K562 (cell line): Measurements from ENCODE around the gene NDUFAF8. TPM values are rescaled to one million over a fixed set of nuclear protein-coding genes. Genes with fewer than 3 reads are reported as not detected.

ENCODE experiments used
- CBX5 ChIP-seq: IDR thresholded peaks from 2 replicates; pipeline ENCODE4 v1.6.1; 2014; ENCODE audit warnings: low read depth, borderline replicate concordance
- CEBPG ChIP-seq, 3 experiments: fragments of 200-800 bp in 1 of 3; sonication (Bioruptor generic) in 1 of 3; sonication (generic) in 1 of 3; formaldehyde crosslinking in 1 of 3; IDR thresholded peaks in 2 of 3; conservative IDR thresholded peaks in 1 of 3; 2 replicates each; pipeline versions ENCODE4 v1.6.1 to v1.8.0; 2016 to 2022; ENCODE audit warnings: missing compliant biosample characterization in 2 of 3, missing genetic modification characterization in 2 of 3, mild to moderate bottlenecking in 1 of 3, missing genetic modification reagents in 1 of 3
- DIDO1 ChIP-seq: fragments of 450-650 bp; IDR thresholded peaks from 2 replicates; pipeline ENCODE4 v1.6.1; 2016; ENCODE audit warnings: low read depth, missing biosample characterization, missing genetic modification characterization
- E2F1 ChIP-seq: sonication (generic); formaldehyde crosslinking; IDR thresholded peaks from 2 replicates; pipeline ENCODE4 v1.8.1; 2023; ENCODE audit warnings: mild to moderate bottlenecking, missing genetic modification reagents, moderate library complexity
- IRF2 ChIP-seq: sonication (generic); formaldehyde crosslinking; IDR thresholded peaks from 2 replicates; pipeline ENCODE4 v1.8.1; 2022; ENCODE audit warnings: mild to moderate bottlenecking, missing genetic modification reagents
- L3MBTL2 ChIP-seq: fragments of 450-650 bp; IDR thresholded peaks from 2 replicates; pipeline ENCODE4 v1.6.1; 2016; ENCODE audit warnings: mild to moderate bottlenecking, moderate library complexity
- MLLT1 ChIP-seq, 2 experiments: fragments of 450-650 bp; IDR thresholded peaks; 2 replicates each; pipeline ENCODE4 v1.6.1; 2016
- SAFB ChIP-seq: fragments of 200-400 bp; formaldehyde crosslinking; IDR thresholded peaks from 2 replicates; pipeline ENCODE4 v1.6.1; 2017; ENCODE audit warnings: low read depth, low read length, borderline replicate concordance
- TGIF2 ChIP-seq: sonication (generic); formaldehyde crosslinking; IDR thresholded peaks from 2 replicates; pipeline ENCODE4 v1.8.1; 2022; ENCODE audit warnings: mild to moderate bottlenecking, missing genetic modification reagents, moderate library complexity
- ZNF12 ChIP-seq: sonication (generic); formaldehyde crosslinking; IDR thresholded peaks from 2 replicates; pipeline ENCODE4 v1.4.0; 2020; ENCODE audit warnings: mild to moderate bottlenecking, missing genetic modification reagents
- polyA plus RNA-seq, 8 experiments: library from polyadenylated mRNA; depleted of rRNA in 4 of 8; stranded (reverse) in 5 of 8; unstranded in 3 of 8; fragments of >200 nt; fragmentation: Nextera tagmentation in 2 of 8; fragmentation: Illumina TruSeq in 1 of 8; extraction: Ambion mirVana in 2 of 8; extraction: Trizol in 1 of 8; gene quantifications; 2 replicates each; pipeline versions ENCODE4 v1.2.1 to v1.2.3, GENCODE V29; 2011 to 2014; ENCODE audit warnings: inconsistent platforms in 1 of 8, missing spikeins in 1 of 8
- total RNA-seq, 7 experiments: library from RNA; depleted of rRNA in 6 of 7; stranded (reverse); fragments of >200 nt in 6 of 7; fragmentation: Illumina TruSeq in 2 of 7; extraction: Trizol in 2 of 7; gene quantifications; 2 replicates each; pipeline versions ENCODE4 v1.2.1 to v1.2.3, GENCODE V29; 2011 to 2021; ENCODE audit warnings: low replicate concordance in 1 of 7
- TF ChIP-seq, protein P1 (sequence below): fragments of 200-600 bp; sonication (generic); IDR thresholded peaks from one replicate; pipeline ENCODE4 v1.6.1; 2012; ENCODE audit warnings: mild to moderate bottlenecking, low read depth, low read length, inconsistent platforms
- TF ChIP-seq, protein P2 (sequence below): fragments of 250-450 bp; sonication (Bioruptor Pico); IDR thresholded peaks from 2 replicates; pipeline ENCODE4 v1.8.0; 2021; ENCODE audit warnings: borderline replicate concordance, mild to moderate bottlenecking, moderate library complexity; ENCODE audit not compliant: poor library complexity, severe bottlenecking

The NDUFAF8 gene
- total and polyA plus RNA-seq, 9 of the 15 experiments (the other 6 are each of a cell fraction or from before 2014, with no cell fraction given) = 13.5 to 144 (median 90.0) TPM

DNA sequence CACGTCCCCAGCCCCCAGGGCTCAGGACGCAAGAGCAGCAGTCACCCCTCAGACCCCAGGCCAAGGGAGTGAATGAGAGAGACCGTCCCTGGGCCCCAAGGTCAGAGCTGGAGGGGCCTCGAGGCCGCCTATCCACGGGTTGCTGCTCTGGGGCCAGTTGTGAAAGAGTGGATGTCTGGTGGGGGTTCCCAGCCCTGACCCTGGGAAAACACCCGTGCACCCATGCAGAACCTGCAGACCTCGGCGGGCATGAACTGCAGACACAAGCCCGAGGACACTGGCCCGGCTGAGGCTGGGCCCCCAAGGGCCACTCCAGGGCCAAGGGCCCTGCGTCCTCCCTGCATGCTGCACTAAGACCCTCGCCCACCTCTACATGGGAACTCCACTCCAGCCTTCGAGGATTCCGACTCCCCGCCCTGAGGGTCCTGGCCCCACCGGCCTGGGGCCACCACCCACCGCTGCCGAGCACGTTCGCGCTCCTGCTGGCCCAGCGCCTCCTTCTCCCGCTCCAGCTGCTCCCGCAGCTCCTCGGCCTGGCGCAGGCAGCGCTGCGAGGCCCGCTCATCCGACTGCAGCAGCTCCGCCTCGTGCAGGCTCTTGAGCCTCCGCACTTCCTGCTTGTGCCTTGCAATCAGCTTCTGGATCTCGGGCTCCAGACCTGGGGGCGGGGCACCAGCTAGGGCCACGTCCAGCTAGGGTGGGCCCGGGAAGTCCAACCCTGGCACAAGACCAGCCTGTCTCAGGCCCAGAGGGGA is 45.5 kb upstream of the NDUFAF8 start (continued):
- TF ChIP-seq CBX5 (no peak), SAFB (no peak), DIDO1 (tag) (no peak), CEBPG (CRISPR knock-in tag; IDR thresholded peaks at IDR 0.05) (no peak), CEBPG (tag; conservative IDR thresholded peaks at IDR 0.05 in 1 of 2, IDR thresholded peaks at IDR 0.05 in 1 of 2) (no peak), IRF2 (CRISPR knock-in tag) (no peak), E2F1 (no peak), MLLT1 (IDR thresholded peaks at IDR 0.05) (peak in 1 of 2 experiments; percentile 61; a peak in 1 of 4 replicates), TGIF2 (CRISPR knock-in tag) (no peak), ZNF12 (CRISPR knock-in tag) (no peak), L3MBTL2 (peak; percentile 97)
- TF ChIP-seq, protein P1, sequence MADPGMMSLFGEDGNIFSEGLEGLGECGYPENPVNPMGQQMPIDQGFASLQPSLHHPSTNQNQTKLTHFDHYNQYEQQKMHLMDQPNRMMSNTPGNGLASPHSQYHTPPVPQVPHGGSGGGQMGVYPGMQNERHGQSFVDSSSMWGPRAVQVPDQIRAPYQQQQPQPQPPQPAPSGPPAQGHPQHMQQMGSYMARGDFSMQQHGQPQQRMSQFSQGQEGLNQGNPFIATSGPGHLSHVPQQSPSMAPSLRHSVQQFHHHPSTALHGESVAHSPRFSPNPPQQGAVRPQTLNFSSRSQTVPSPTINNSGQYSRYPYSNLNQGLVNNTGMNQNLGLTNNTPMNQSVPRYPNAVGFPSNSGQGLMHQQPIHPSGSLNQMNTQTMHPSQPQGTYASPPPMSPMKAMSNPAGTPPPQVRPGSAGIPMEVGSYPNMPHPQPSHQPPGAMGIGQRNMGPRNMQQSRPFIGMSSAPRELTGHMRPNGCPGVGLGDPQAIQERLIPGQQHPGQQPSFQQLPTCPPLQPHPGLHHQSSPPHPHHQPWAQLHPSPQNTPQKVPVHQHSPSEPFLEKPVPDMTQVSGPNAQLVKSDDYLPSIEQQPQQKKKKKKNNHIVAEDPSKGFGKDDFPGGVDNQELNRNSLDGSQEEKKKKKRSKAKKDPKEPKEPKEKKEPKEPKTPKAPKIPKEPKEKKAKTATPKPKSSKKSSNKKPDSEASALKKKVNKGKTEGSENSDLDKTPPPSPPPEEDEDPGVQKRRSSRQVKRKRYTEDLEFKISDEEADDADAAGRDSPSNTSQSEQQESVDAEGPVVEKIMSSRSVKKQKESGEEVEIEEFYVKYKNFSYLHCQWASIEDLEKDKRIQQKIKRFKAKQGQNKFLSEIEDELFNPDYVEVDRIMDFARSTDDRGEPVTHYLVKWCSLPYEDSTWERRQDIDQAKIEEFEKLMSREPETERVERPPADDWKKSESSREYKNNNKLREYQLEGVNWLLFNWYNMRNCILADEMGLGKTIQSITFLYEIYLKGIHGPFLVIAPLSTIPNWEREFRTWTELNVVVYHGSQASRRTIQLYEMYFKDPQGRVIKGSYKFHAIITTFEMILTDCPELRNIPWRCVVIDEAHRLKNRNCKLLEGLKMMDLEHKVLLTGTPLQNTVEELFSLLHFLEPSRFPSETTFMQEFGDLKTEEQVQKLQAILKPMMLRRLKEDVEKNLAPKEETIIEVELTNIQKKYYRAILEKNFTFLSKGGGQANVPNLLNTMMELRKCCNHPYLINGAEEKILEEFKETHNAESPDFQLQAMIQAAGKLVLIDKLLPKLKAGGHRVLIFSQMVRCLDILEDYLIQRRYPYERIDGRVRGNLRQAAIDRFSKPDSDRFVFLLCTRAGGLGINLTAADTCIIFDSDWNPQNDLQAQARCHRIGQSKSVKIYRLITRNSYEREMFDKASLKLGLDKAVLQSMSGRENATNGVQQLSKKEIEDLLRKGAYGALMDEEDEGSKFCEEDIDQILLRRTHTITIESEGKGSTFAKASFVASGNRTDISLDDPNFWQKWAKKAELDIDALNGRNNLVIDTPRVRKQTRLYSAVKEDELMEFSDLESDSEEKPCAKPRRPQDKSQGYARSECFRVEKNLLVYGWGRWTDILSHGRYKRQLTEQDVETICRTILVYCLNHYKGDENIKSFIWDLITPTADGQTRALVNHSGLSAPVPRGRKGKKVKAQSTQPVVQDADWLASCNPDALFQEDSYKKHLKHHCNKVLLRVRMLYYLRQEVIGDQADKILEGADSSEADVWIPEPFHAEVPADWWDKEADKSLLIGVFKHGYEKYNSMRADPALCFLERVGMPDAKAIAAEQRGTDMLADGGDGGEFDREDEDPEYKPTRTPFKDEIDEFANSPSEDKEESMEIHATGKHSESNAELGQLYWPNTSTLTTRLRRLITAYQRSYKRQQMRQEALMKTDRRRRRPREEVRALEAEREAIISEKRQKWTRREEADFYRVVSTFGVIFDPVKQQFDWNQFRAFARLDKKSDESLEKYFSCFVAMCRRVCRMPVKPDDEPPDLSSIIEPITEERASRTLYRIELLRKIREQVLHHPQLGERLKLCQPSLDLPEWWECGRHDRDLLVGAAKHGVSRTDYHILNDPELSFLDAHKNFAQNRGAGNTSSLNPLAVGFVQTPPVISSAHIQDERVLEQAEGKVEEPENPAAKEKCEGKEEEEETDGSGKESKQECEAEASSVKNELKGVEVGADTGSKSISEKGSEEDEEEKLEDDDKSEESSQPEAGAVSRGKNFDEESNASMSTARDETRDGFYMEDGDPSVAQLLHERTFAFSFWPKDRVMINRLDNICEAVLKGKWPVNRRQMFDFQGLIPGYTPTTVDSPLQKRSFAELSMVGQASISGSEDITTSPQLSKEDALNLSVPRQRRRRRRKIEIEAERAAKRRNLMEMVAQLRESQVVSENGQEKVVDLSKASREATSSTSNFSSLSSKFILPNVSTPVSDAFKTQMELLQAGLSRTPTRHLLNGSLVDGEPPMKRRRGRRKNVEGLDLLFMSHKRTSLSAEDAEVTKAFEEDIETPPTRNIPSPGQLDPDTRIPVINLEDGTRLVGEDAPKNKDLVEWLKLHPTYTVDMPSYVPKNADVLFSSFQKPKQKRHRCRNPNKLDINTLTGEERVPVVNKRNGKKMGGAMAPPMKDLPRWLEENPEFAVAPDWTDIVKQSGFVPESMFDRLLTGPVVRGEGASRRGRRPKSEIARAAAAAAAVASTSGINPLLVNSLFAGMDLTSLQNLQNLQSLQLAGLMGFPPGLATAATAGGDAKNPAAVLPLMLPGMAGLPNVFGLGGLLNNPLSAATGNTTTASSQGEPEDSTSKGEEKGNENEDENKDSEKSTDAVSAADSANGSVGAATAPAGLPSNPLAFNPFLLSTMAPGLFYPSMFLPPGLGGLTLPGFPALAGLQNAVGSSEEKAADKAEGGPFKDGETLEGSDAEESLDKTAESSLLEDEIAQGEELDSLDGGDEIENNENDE = no peak
- TF ChIP-seq, protein P2, sequence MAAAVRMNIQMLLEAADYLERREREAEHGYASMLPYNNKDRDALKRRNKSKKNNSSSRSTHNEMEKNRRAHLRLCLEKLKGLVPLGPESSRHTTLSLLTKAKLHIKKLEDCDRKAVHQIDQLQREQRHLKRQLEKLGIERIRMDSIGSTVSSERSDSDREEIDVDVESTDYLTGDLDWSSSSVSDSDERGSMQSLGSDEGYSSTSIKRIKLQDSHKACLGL (CRISPR knock-in tag) = no peak
